ENCODE results near the gene PLCL1. TPM values are rescaled to one million over a fixed set of nuclear protein-coding genes. Genes with fewer than 3 reads are reported as not detected.

The PLCL1 gene
- total RNA-seq, 4 donors from 2014 or later: 6.6 to 10.0 (median 7.9) TPM

GRCh38 chr2:197873293-197873701, 68.9 kb downstream of the PLCL1 start:
- TF ChIP-seq EP300 (IDR thresholded peaks at IDR 0.05): no peak
- TF ChIP-seq CTCF (IDR thresholded peaks at IDR 0.05): no peak
- no peak for TF ChIP-seq POLR2A (IDR thresholded peaks at IDR 0.05)

GRCh38 chr2:197875763-197876162, 71.4 kb downstream of the PLCL1 start:
- Histone ChIP-seq H3K9me3 (no peaks in the 10 kb centered on the region), H3K27me3 (no peaks in the 10 kb centered on the region), H3K36me3 (no peaks in the 10 kb centered on the region), H3K27ac (no peak overlapping the region), H3K4me1 (peaks cover 0 to 11% (median 4%) of the 10 kb centered on the region in 4 donors), H3K4me3 (no peak overlapping the region)
- no peak for DNase-seq (ENCODE audit: low spot score in 2 of 2)
- 31 to 37% methylated on average over 1 of the region's 1 CpG for WGBS, 2 donors
- TF ChIP-seq POLR2A (IDR thresholded peaks at IDR 0.05) (no peak), EP300 (IDR thresholded peaks at IDR 0.05) (no peak), CTCF (IDR thresholded peaks at IDR 0.05) (no peak)

More at GRCh38 chr2:197873293-197873701, 68.9 kb downstream of the PLCL1 start:
- Histone ChIP-seq H3K4me1 (peaks cover 0 to under 1% (median under 1%) of the 10 kb centered on the region in 4 donors), H3K27me3 (no peaks in the 10 kb centered on the region), H3K27ac (no peak overlapping the region), H3K9me3 (no peaks in the 10 kb centered on the region), H3K4me3 (no peak overlapping the region), H3K36me3 (no peaks in the 10 kb centered on the region)
- WGBS, 2 donors: 40 to 56% methylated on average over 4 of the region's 4 CpGs
- DNase-seq (ENCODE audit: low spot score in 2 of 2): no peak

- Histone ChIP-seq H3K4me1 (peaks cover 0 to 11% (median 4%) of the 10 kb centered on the region in 4 donors), H3K36me3 (no peaks in the 10 kb centered on the region), H3K9me3 (no peaks in the 10 kb centered on the region), H3K27ac (no peak overlapping the region), H3K27me3 (no peaks in the 10 kb centered on the region), H3K4me3 (no peak overlapping the region)
- no peak for DNase-seq (ENCODE audit: low spot score in 2 of 2)
- 96 to 98% methylated on average over 1 of the region's 1 CpG for WGBS, 2 donors
- TF ChIP-seq CTCF (IDR thresholded peaks at IDR 0.05) (no peak), EP300 (IDR thresholded peaks at IDR 0.05) (no peak), POLR2A (IDR thresholded peaks at IDR 0.05) (no peak)
These were observed 72.1 kb downstream of the PLCL1 start for GRCh38 chr2:197876524-197876923.

- 98 to 100% methylated on average over 1 of the region's 1 CpG for WGBS, 2 donors
- no peak for TF ChIP-seq EP300 (IDR thresholded peaks at IDR 0.05)
- TF ChIP-seq POLR2A (IDR thresholded peaks at IDR 0.05): no peak
- TF ChIP-seq CTCF (IDR thresholded peaks at IDR 0.05): no peak
- H3K9me3 ChIP-seq: no peaks in the 10 kb centered on the region
- no peak for DNase-seq (ENCODE audit: low spot score in 2 of 2)
- no peaks in the 10 kb centered on the region for H3K27me3 ChIP-seq
- H3K4me1 ChIP-seq: peaks cover 0 to 11% (median 4%) of the 10 kb centered on the region in 4 donors
- H3K36me3 ChIP-seq: no peaks in the 10 kb centered on the region
- H3K4me3 ChIP-seq: no peak overlapping the region
- H3K27ac ChIP-seq: no peak overlapping the region
These were observed 72.6 kb downstream of the PLCL1 start for GRCh38 chr2:197877038-197877437.

GRCh38 chr2:197878792-197879191, 74.4 kb downstream of the PLCL1 start:
- H3K27ac ChIP-seq: no peak overlapping the region
- DNase-seq (ENCODE audit: low spot score in 2 of 2): no peak
- H3K9me3 ChIP-seq: no peaks in the 10 kb centered on the region
- no peaks in the 10 kb centered on the region for H3K27me3 ChIP-seq
- no peak for TF ChIP-seq CTCF (IDR thresholded peaks at IDR 0.05)
- no peak for TF ChIP-seq EP300 (IDR thresholded peaks at IDR 0.05)
- no peak for TF ChIP-seq POLR2A (IDR thresholded peaks at IDR 0.05)
- H3K4me1 ChIP-seq: peaks cover 0 to 11% (median 4%) of the 10 kb centered on the region in 4 donors
- H3K36me3 ChIP-seq: no peaks in the 10 kb centered on the region
- WGBS, 2 donors: 68 to 72% methylated on average over 1 of the region's 1 CpG
- H3K4me3 ChIP-seq: no peak overlapping the region
